H1 (cell line): Measurements from ENCODE around the gene SLC17A1. TPM values are rescaled to one million over a fixed set of nuclear protein-coding genes. Genes with fewer than 3 reads are reported as not detected.

ENCODE experiments used
- CTCF ChIA-PET: fragments of 300-600 bp; sonication (Branson Sonifier 250); formaldehyde crosslinking; loops from one replicate; lab custom pipeline; 2021; ENCODE audit not compliant: partially characterized antibody; lab: Charles Lee
- POLR2A ChIA-PET: fragments of 300-600 bp; sonication (Branson Sonifier 250); formaldehyde crosslinking; loops from one replicate; lab custom pipeline; 2021; ENCODE audit warnings: inconsistent platforms; ENCODE audit not compliant: partially characterized antibody; lab: Charles Lee
- DNase-seq, 2 experiments: peaks; one replicate each; pipeline versions ENCODE4 v3.0.0 to v3.0.0-alpha.2; 2010 to 2022; ENCODE audit warnings: low spot score in 2 of 2, low read depth in 1 of 2, mixed read lengths in 1 of 2
- FAIRE-seq: peaks from 2 replicates; lab custom pipeline; 2011; peaks lifted over from hg19 to GRCh38; lab: Jason Lieb, UNC
- H2AFZ ChIP-seq: 2 replicates; pipeline ENCODE4 v1.8.1; 2012; ENCODE audit warnings: low read length, inconsistent platforms
- H2AK5ac ChIP-seq: 2 replicates; pipeline ENCODE4 v1.6.1; 2013; ENCODE audit warnings: low read depth, low read length
- H2BK120ac ChIP-seq: replicated peaks from 2 replicates; pipeline ENCODE3; 2013; ENCODE audit warnings: low read depth, low read length, inconsistent platforms
- H2BK12ac ChIP-seq: 2 replicates; pipeline ENCODE4 v1.6.1; 2013; ENCODE audit warnings: low read depth, low read length
- H2BK15ac ChIP-seq: 2 replicates; pipeline ENCODE4 v1.6.1; 2013; ENCODE audit warnings: low read length
- H2BK20ac ChIP-seq: 2 replicates; pipeline ENCODE4 v1.6.1; 2013; ENCODE audit warnings: low read length
- H2BK5ac ChIP-seq: 2 replicates; pipeline ENCODE4 v1.6.1; 2013; ENCODE audit warnings: low read depth, low read length
- H3K14ac ChIP-seq: 2 replicates; pipeline ENCODE4 v1.6.1; 2013; ENCODE audit warnings: inconsistent platforms; ENCODE audit not compliant: insufficient read length
- H3K18ac ChIP-seq: 2 replicates; pipeline ENCODE4 v1.6.1; 2013; ENCODE audit warnings: low read length; ENCODE audit errors: extremely low read depth
- H3K23ac ChIP-seq: 2 replicates; pipeline ENCODE4 v1.6.1; 2013; ENCODE audit warnings: inconsistent platforms; ENCODE audit not compliant: insufficient read length
- H3K23me2 ChIP-seq: 2 replicates; pipeline ENCODE4 v1.6.1; 2013; ENCODE audit warnings: low read depth, low read length
- H3K27ac ChIP-seq: 2 replicates; pipeline ENCODE4 v1.6.1; 2011; ENCODE audit warnings: low read depth, low read length, inconsistent platforms
- H3K27me3 ChIP-seq, 4 experiments: replicated peaks in 1 of 4; 1 replicate in 1 of 4; 2 replicates in 3 of 4; pipeline versions ENCODE4 v1.6.1 to v1.8.1; 2011 to 2013; ENCODE audit warnings: low read length in 3 of 4, mild to moderate bottlenecking in 3 of 4, inconsistent platforms in 2 of 4, mixed read lengths in 2 of 4, moderate library complexity in 1 of 4; ENCODE audit not compliant: control insufficient read depth in 3 of 4, insufficient read depth in 3 of 4; ENCODE audit errors: extremely low read depth in 1 of 4
- H3K36me3 ChIP-seq, 4 experiments: 2 replicates each; pipeline versions ENCODE4 v1.6.1 to v1.8.1; 2011 to 2013; ENCODE audit warnings: mild to moderate bottlenecking in 4 of 4, low read length in 3 of 4, moderate library complexity in 2 of 4, control low read depth in 1 of 4, inconsistent platforms in 1 of 4; ENCODE audit not compliant: insufficient read depth in 4 of 4, control insufficient read depth in 2 of 4
- H3K4ac ChIP-seq: replicated peaks from 2 replicates; pipeline ENCODE3; 2013; ENCODE audit warnings: low read length, low read depth, mixed read lengths, inconsistent platforms; ENCODE audit not compliant: insufficient read length
- H3K4me1 ChIP-seq, 4 experiments: replicated peaks in 1 of 4; 1 replicate in 1 of 4; 2 replicates in 3 of 4; pipeline versions ENCODE4 v1.6.1 to v1.8.1; 2011 to 2013; ENCODE audit warnings: low read length in 3 of 4, inconsistent platforms in 2 of 4, mixed read lengths in 1 of 4; ENCODE audit not compliant: insufficient read depth in 4 of 4, control insufficient read depth in 3 of 4
- H3K4me2 ChIP-seq, 2 experiments: 2 replicates each; pipeline versions ENCODE4 v1.6.1 to v1.8.1; 2011 to 2013; ENCODE audit warnings: low read depth in 2 of 2, low read length in 2 of 2, control low read depth in 1 of 2, inconsistent platforms in 1 of 2, mild to moderate bottlenecking in 1 of 2; ENCODE audit not compliant: insufficient read depth in 1 of 2
- H3K4me3 ChIP-seq, 4 experiments: fragments of 200-600, 300-600 bp in 1 of 4; sonication (generic), shearing (Covaris generic), sonication (Bioruptor Twin) in 1 of 4; 2 replicates each; pipeline versions ENCODE4 v1.5.1 to v1.8.1; 2011 to 2016; ENCODE audit warnings: low read length in 4 of 4, low read depth in 3 of 4, control low read depth in 2 of 4, inconsistent platforms in 2 of 4, mild to moderate bottlenecking in 2 of 4, mixed read lengths in 1 of 4, moderate library complexity in 1 of 4; ENCODE audit not compliant: insufficient read depth in 2 of 4; ENCODE audit errors: extremely low read depth in 1 of 4
- H3K56ac ChIP-seq: replicated peaks from 2 replicates; pipeline ENCODE3; 2013; ENCODE audit warnings: low read depth, mild to moderate bottlenecking, mixed read lengths, low read length, inconsistent platforms; ENCODE audit not compliant: insufficient read length
- H3K79me1 ChIP-seq: 2 replicates; pipeline ENCODE4 v1.6.1; 2013; ENCODE audit warnings: low read depth, low read length, control low read depth
- H3K79me2 ChIP-seq, 2 experiments: 2 replicates each; pipeline versions ENCODE4 v1.6.1 to v1.8.1; 2012 to 2013; ENCODE audit warnings: low read length in 2 of 2, mild to moderate bottlenecking in 2 of 2, inconsistent platforms in 1 of 2; ENCODE audit not compliant: insufficient read depth in 2 of 2, control insufficient read depth in 1 of 2
- H3K9ac ChIP-seq, 4 experiments: replicated peaks in 1 of 4; 1 replicate in 1 of 4; 2 replicates in 3 of 4; pipeline versions ENCODE4 v1.6.1 to v1.8.1; 2011 to 2013; ENCODE audit warnings: low read depth in 3 of 4, low read length in 3 of 4, control low read depth in 2 of 4, mild to moderate bottlenecking in 2 of 4, moderate library complexity in 2 of 4, inconsistent platforms in 1 of 4; ENCODE audit errors: extremely low read depth in 1 of 4
- H3K9me3 ChIP-seq, 2 experiments: 2 replicates each; pipeline versions ENCODE4 v1.6.1 to v1.8.1; 2012 to 2013; ENCODE audit warnings: mild to moderate bottlenecking in 2 of 2, moderate library complexity in 2 of 2, control low read depth in 1 of 2, inconsistent platforms in 1 of 2, low read depth in 1 of 2, low read length in 1 of 2, mixed read lengths in 1 of 2; ENCODE audit not compliant: insufficient read depth in 2 of 2
- H4K20me1 ChIP-seq, 2 experiments: replicated peaks in 1 of 2; 2 replicates each; pipeline versions ENCODE3 to v1.8.1; 2011 to 2013; ENCODE audit warnings: inconsistent platforms in 2 of 2, low read length in 2 of 2, mild to moderate bottlenecking in 1 of 2; ENCODE audit not compliant: insufficient read depth in 2 of 2, control insufficient read depth in 1 of 2
- H4K5ac ChIP-seq: 2 replicates; pipeline ENCODE4 v1.6.1; 2013; ENCODE audit warnings: low read length, low read depth, mixed read lengths, inconsistent platforms; ENCODE audit not compliant: insufficient read length
- H4K8ac ChIP-seq: 2 replicates; pipeline ENCODE4 v1.8.0; 2013; ENCODE audit warnings: mild to moderate bottlenecking, moderate library complexity, low read length, inconsistent platforms; ENCODE audit not compliant: insufficient read depth; ENCODE audit errors: extremely low read depth
- H4K91ac ChIP-seq: replicated peaks from 2 replicates; pipeline ENCODE3; 2013; ENCODE audit warnings: low read length, mixed read lengths, inconsistent platforms; ENCODE audit not compliant: insufficient read length
- SUZ12 ChIP-seq: fragments of 200-600 bp; sonication (generic); IDR thresholded peaks from 2 replicates; pipeline ENCODE4 v1.6.1; 2012; ENCODE audit warnings: mild to moderate bottlenecking, inconsistent platforms, low read length, moderate library complexity, mixed read lengths
- WGBS, 2 experiments: shearing (Covaris generic) in 1 of 2; methylation state at CpG; one replicate each; pipeline versions ENCODE4 v1.1.6 to v1.1.7; 2013 to 2015; ENCODE audit warnings: low lambda C conversion rate in 2 of 2, mixed read lengths in 2 of 2, inconsistent platforms in 1 of 2, low coverage in 1 of 2, missing lambda C conversion rate in 1 of 2; ENCODE audit not compliant: insufficient replicate concordance in 2 of 2, insufficient coverage in 1 of 2, insufficient read length in 1 of 2; ENCODE audit errors: extremely low coverage in 1 of 2, missing lambda C conversion rate in 1 of 2; 5-methylcytosine and 5-hydroxymethylcytosine counted together
- polyA plus RNA-seq, 7 experiments: library from polyadenylated mRNA; depleted of rRNA in 3 of 7; stranded (reverse) in 5 of 7; unstranded in 2 of 7; fragments of >200 nt in 5 of 7; fragments of 200-250 nt in 2 of 7; gene quantifications; 1 replicate in 5 of 7; 2 replicates in 1 of 7; 4 replicates in 1 of 7; pipeline versions ENCODE4 v1.2.1 to v1.2.3, GENCODE V29; 2011 to 2013; ENCODE audit warnings: missing spikeins in 2 of 7, mixed read lengths in 2 of 7
- total RNA-seq: library from RNA; stranded (reverse); fragmentation: NEBNext Ultra II Directional; extraction: Animal tissue kit (Norgen Biotek cat#: 25700); gene quantifications from 2 replicates; pipeline ENCODE4 v1.2.1, GENCODE V29; 2021

SLC17A1 gene
- total and polyA plus RNA-seq, 2 of the 8 experiments (the other 6 are each of a cell fraction or from before 2014, with no cell fraction given), result not detected

DNA sequence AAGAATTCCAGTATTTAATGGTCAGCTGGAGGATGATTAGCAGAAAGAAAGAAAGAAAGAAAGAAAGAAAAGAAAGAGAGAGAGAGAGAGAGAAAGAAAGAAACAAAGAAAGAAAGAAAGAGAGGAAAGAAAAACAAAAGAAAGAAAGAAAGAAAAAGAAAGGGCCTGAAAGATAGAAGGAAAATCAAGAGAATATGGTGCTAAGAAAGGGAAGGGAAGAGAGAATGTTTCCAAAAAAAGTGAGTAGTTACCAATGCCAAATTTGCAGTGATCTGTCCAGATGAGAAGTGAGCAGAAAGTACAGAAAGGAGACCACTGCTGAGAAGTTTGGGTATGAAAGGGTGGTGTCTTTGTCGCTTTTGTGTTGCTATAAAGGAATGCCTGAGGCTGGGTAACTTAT lies 50.7 kb downstream of the SLC17A1 start:
- 94% methylated on average over 1 of the region's 1 CpG; no CpG with 5 or more reads in 1 of the 2 experiments for WGBS, 2 experiments
- H4K20me1 ChIP-seq, result no peaks in the 10 kb centered on the region
- H3K9ac ChIP-seq, result no peak overlapping the region
- no peak overlapping the region for H2BK15ac ChIP-seq
- CTCF ChIA-PET, result interaction anchor here (0.6 to 1.1 kb wide), 2 partner anchors 52 to 213 kb away, joined by 3 read pairs; no protein-coding TSS in a partner anchor
- no peaks in the 10 kb centered on the region for H3K79me1 ChIP-seq
- no peak overlapping the region for H4K91ac ChIP-seq
- H3K4me3 ChIP-seq, result no peak overlapping the region
- no peaks in the 10 kb centered on the region for H3K9me3 ChIP-seq
- no peak overlapping the region for H4K8ac ChIP-seq
- H3K27ac ChIP-seq, result no peak overlapping the region
- H3K56ac ChIP-seq, result no peak overlapping the region
- H2AFZ ChIP-seq, result no peak overlapping the region
- no peak overlapping the region for H3K14ac ChIP-seq
- H3K23ac ChIP-seq, result no peak overlapping the region
- POLR2A ChIA-PET, result no interaction called here
- H2BK12ac ChIP-seq, result no peak overlapping the region
- H4K5ac ChIP-seq, result no peak overlapping the region
- H3K4ac ChIP-seq, result no peak overlapping the region
- no peaks in the 10 kb centered on the region; a peak in 1 of 7 replicates for H3K27me3 ChIP-seq
- H2AK5ac ChIP-seq, result no peak overlapping the region
- no peak overlapping the region for H3K18ac ChIP-seq
- no peak overlapping the region for H2BK5ac ChIP-seq
- FAIRE-seq (no peak), DNase-seq (no peak)
- H3K23me2 ChIP-seq, result no peaks in the 10 kb centered on the region; the same call in 1 of the 2 replicates
- no peaks in the 10 kb centered on the region for H3K36me3 ChIP-seq
- no peaks in the 10 kb centered on the region for H3K79me2 ChIP-seq
- H2BK120ac ChIP-seq, result no peak overlapping the region
- H3K4me2 ChIP-seq, result no peak overlapping the region
- H3K4me1 ChIP-seq, result peaks cover 0 to 3% (median 0%) of the 10 kb centered on the region in 4 experiments; a peak in 1 of 7 replicates
- H2BK20ac ChIP-seq, result no peak overlapping the region
- no peak for TF ChIP-seq SUZ12
